MCF 10A (cell line): ENCODE data around the gene CAPN3. TPM values are rescaled to one million over a fixed set of nuclear protein-coding genes. Genes with fewer than 3 reads are reported as not detected.

Source experiments
- BruUV-seq: library from RNA; stranded (reverse); fragments of 400-500 nt; replicated peaks from 2 replicates; lab custom pipeline; 2021; lab: Mats Ljungman, UMichigan
- CTCF ChIA-PET: fragments of 300-600 bp; sonication (Branson Sonifier 250); formaldehyde crosslinking; extraction: SDS; loops from one replicate; lab custom pipeline; 2021; ENCODE audit warnings: antibody characterized with exemption, inconsistent platforms; lab: Yijun Ruan, JAX
- POLR2A ChIA-PET: fragments of 300-600, 350-650 bp; sonication (Branson Sonifier 250); formaldehyde crosslinking; extraction: SDS; loops from one replicate; lab custom pipeline; 2020; ENCODE audit warnings: antibody characterized with exemption, inconsistent platforms; lab: Yijun Ruan, JAX
- DNase-seq: peaks from one replicate; pipeline ENCODE4 v3.0.0-alpha.2; 2018; ENCODE audit not compliant: unreplicated experiment
- H3K27ac Mint-ChIP-seq: one replicate; pipeline ENCODE4 v1.8.0; 2022; ENCODE audit warnings: mild to moderate bottlenecking, low read depth, mixed read lengths; ENCODE audit not compliant: unreplicated experiment
- H3K27me3 Mint-ChIP-seq: one replicate; pipeline ENCODE4 v1.8.0; 2022; ENCODE audit warnings: mixed read lengths; ENCODE audit not compliant: insufficient read depth, unreplicated experiment
- H3K36me3 Mint-ChIP-seq: one replicate; pipeline ENCODE4 v1.8.0; 2022; ENCODE audit warnings: mild to moderate bottlenecking, moderate library complexity, mixed read lengths; ENCODE audit not compliant: insufficient read depth, unreplicated experiment
- H3K4me1 Mint-ChIP-seq: one replicate; pipeline ENCODE4 v1.8.0; 2022; ENCODE audit warnings: mixed read lengths; ENCODE audit not compliant: insufficient read depth, unreplicated experiment
- H3K4me3 Mint-ChIP-seq: one replicate; pipeline ENCODE4 v1.8.0; 2022; ENCODE audit warnings: mild to moderate bottlenecking, moderate library complexity, mixed read lengths; ENCODE audit not compliant: unreplicated experiment
- H3K9me3 Mint-ChIP-seq: one replicate; pipeline ENCODE4 v1.8.0; 2022; ENCODE audit warnings: mixed read lengths; ENCODE audit not compliant: unreplicated experiment
- intact Hi-C: fragments of 100-400 bp; cut with micrococcal nuclease; formaldehyde crosslinking; loops from 2 replicates; pipeline ENCODE4 v1.14.1; 2022
- total RNA-seq: library from RNA; stranded (reverse); gene quantifications from 2 replicates; pipeline ENCODE4 v1.2.3, GENCODE V29; 2022
- TF ChIP-seq, protein P1 (sequence below): fragments of 200-600 bp; IDR thresholded peaks from one replicate; pipeline ENCODE4 v1.8.0; 2022; ENCODE audit warnings: antibody characterized with exemption, mild to moderate bottlenecking; ENCODE audit not compliant: unreplicated experiment

CAPN3 gene
- total RNA-seq, 1 experiment from 2014 or later = 4.7 TPM

DNA sequence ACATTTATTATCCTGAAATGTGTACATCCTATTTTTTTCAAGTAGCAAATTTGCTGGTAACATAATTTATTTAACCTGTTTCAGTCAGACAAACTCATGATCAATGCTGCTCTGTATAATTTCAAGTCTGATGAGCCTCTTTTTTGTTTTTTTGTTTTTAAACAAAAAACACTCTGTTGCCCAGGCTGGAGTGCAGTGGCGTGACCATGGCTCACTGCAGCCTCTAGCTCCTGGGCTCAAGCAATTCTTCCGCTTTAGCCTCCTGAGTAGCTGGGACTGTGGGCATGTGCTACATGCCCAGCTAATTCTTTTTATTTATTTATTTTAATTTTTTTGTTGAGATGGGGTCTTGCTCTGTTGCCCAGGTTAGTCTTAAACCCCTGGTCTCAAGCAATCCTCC lies 40.1 kb upstream of the CAPN3 start:
- Mint-ChIP-seq H3K27ac (no peak overlapping the region), H3K27me3 (no peaks in the 10 kb centered on the region), H3K4me1 (no peaks in the 10 kb centered on the region), H3K4me3 (no peak overlapping the region), H3K9me3 (no peaks in the 10 kb centered on the region), H3K36me3 (peaks cover 13% of the 10 kb centered on the region)
- CTCF ChIA-PET = no interaction called here
- no peak for DNase-seq
- intact Hi-C loops = no loop called here
- POLR2A ChIA-PET = no interaction called here
- TF ChIP-seq, protein P1, sequence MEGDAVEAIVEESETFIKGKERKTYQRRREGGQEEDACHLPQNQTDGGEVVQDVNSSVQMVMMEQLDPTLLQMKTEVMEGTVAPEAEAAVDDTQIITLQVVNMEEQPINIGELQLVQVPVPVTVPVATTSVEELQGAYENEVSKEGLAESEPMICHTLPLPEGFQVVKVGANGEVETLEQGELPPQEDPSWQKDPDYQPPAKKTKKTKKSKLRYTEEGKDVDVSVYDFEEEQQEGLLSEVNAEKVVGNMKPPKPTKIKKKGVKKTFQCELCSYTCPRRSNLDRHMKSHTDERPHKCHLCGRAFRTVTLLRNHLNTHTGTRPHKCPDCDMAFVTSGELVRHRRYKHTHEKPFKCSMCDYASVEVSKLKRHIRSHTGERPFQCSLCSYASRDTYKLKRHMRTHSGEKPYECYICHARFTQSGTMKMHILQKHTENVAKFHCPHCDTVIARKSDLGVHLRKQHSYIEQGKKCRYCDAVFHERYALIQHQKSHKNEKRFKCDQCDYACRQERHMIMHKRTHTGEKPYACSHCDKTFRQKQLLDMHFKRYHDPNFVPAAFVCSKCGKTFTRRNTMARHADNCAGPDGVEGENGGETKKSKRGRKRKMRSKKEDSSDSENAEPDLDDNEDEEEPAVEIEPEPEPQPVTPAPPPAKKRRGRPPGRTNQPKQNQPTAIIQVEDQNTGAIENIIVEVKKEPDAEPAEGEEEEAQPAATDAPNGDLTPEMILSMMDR = no peak
- BruUV-seq = no TSS peak

DNA sequence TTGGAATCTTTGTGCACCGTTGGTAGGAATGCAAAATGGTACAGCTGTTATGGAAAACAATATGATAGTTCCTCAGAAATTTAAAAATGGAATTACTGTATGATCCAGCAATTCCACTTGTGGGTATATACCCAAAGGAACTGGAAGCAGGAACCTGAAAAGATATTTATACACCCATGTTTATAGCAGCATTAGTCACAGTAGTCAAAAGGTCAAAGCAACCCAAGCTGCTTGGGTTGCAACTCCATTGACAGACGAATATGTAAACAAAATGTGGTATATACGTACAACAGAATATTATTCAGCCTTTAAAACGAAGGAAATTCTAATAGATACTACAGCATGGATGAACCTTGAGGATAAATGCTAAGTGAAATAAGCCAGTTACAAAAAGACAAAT lies 35.0 kb upstream of the CAPN3 start:
- CTCF ChIA-PET = no interaction called here
- TF ChIP-seq, protein P1 = no peak

DNA sequence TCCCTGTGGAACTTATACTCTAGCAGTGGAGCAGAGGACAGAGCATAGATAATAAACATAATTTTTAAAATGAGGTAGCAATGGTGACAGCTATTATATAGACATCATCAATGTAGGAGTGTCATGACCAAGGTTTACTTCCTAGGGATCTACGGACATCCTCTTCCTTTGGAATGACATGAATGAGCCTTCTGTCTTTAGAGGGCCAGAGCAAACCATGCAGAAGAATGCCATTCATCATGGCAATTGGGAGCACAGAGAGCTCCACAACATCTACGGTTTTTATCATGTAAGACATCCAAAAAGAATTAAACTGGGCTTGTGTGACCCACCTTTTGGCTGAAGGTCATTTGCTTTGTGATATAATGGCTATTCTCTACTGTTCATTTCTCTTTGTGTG lies 30.1 kb upstream of the CAPN3 start:
- intact Hi-C loops = no loop called here
- TF ChIP-seq, protein P1 = no peak
- no TSS peak for BruUV-seq
- Mint-ChIP-seq H3K36me3 (peaks cover 16% of the 10 kb centered on the region), H3K4me1 (no peaks in the 10 kb centered on the region), H3K27ac (no peak overlapping the region), H3K4me3 (no peak overlapping the region), H3K27me3 (no peaks in the 10 kb centered on the region), H3K9me3 (no peaks in the 10 kb centered on the region)
- POLR2A ChIA-PET = interaction anchor here (1.0 kb wide), 1 partner anchor 10 kb away, joined by 4 read pairs; no protein-coding TSS in a partner anchor
- CTCF ChIA-PET = interaction anchor here (1.1 kb wide), 1 partner anchor 9 kb away, joined by 3 read pairs; no protein-coding TSS in a partner anchor
- no peak for DNase-seq

More for the DNA sequence above, 35.0 kb upstream of the CAPN3 start:
- no peak overlapping the region for H3K4me3 Mint-ChIP-seq
- intact Hi-C loops = no loop called here
- no peaks in the 10 kb centered on the region for H3K27me3 Mint-ChIP-seq
- no peaks in the 10 kb centered on the region for H3K4me1 Mint-ChIP-seq
- no peak overlapping the region for H3K27ac Mint-ChIP-seq
- H3K36me3 Mint-ChIP-seq = peaks cover 22% of the 10 kb centered on the region
- no peaks in the 10 kb centered on the region for H3K9me3 Mint-ChIP-seq
- DNase-seq = no peak
- no TSS peak for BruUV-seq
- POLR2A ChIA-PET = interaction anchor here (0.6 kb wide), 1 partner anchor 590 kb away, joined by 3 read pairs; no protein-coding TSS in a partner anchor

DNA sequence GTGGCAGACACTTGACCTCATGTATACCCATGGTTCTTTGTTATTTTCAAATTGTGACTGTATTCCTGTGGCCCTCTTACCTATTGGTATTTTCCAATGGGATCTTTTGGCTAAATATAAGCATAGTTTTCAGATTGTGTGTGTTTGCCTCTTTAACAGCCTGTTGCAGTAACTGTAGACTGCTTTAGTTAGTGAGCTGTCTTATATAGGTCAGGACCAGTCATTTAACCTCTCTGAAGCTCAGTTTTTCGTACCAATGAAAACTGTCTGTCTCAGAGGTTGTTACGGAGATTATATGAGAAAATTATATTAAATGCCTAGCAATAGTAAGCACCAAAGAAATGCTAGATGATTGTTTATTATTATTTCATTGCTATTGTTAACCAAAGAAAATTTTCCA lies 29.3 kb upstream of the CAPN3 start:
- ChIA-PET POLR2A (no interaction called here), CTCF (interaction anchor here (0.6 to 1.1 kb wide), 3 partner anchors 9 to 201 kb away, joined by 3 read pairs; no protein-coding TSS in a partner anchor)
- no peak for DNase-seq
- H3K27me3 Mint-ChIP-seq = no peaks in the 10 kb centered on the region
- BruUV-seq = no TSS peak
- no peaks in the 10 kb centered on the region for H3K4me1 Mint-ChIP-seq
- intact Hi-C loops = no loop called here
- H3K4me3 Mint-ChIP-seq = no peak overlapping the region
- peaks cover 16% of the 10 kb centered on the region for H3K36me3 Mint-ChIP-seq
- H3K9me3 Mint-ChIP-seq = peaks cover under 1% of the 10 kb centered on the region
- TF ChIP-seq, protein P1 = no peak
- H3K27ac Mint-ChIP-seq = no peak overlapping the region
